ENCODE results near the gene LRTM2. TPM values are rescaled to one million over a fixed set of nuclear protein-coding genes. Genes with fewer than 3 reads are reported as not detected.

Gene LRTM2
- total RNA-seq (ENCODE audit: low replicate concordance), result not detected in 2 replicates

GRCh38 chr12:1820191-1820895 is at the start of gene LRTM2:
Gene LRTM2, plus strand, starts transcription at chr12:1820565. Its CDS starts 7,584 bp downstream, at chr12:1828149.

Other genes with a start within 250 kb of the LRTM2 start
- gene FBXL14, start 226.0 kb upstream of the LRTM2 start, total RNA-seq (ENCODE audit: low replicate concordance), result 6.4 and 10.4 TPM in 2 replicates
- gene WNT5B, start 191.3 kb upstream of the LRTM2 start, total RNA-seq (ENCODE audit: low replicate concordance), result 2.9 and 28.5 TPM in 2 replicates
- 26.9 and 32.4 TPM in 2 replicates for gene ADIPOR2, start 129.5 kb upstream of the LRTM2 start, total RNA-seq (ENCODE audit: low replicate concordance)
- gene CACNA2D4, start 98.1 kb downstream of the LRTM2 start, total RNA-seq (ENCODE audit: low replicate concordance), result 0.47 TPM in 1 of 2 replicates, not detected in the other
- 5.2 and 5.6 TPM in 2 replicates for gene DCP1B, start 183.9 kb downstream of the LRTM2 start, total RNA-seq (ENCODE audit: low replicate concordance)
- gene CACNA1C, start 232.4 kb downstream of the LRTM2 start, total RNA-seq (ENCODE audit: low replicate concordance), result 1.7 and 7.4 TPM in 2 replicates